ENCODE results near the gene PLEKHG4. TPM values are rescaled to one million over a fixed set of nuclear protein-coding genes. Genes with fewer than 3 reads are reported as not detected.

Gene PLEKHG4
- total and polyA plus RNA-seq, 9 of the 15 experiments (the other 6 are each of a cell fraction or from before 2014, with no cell fraction given): 3.7 to 36.8 (median 17.9) TPM

DNA sequence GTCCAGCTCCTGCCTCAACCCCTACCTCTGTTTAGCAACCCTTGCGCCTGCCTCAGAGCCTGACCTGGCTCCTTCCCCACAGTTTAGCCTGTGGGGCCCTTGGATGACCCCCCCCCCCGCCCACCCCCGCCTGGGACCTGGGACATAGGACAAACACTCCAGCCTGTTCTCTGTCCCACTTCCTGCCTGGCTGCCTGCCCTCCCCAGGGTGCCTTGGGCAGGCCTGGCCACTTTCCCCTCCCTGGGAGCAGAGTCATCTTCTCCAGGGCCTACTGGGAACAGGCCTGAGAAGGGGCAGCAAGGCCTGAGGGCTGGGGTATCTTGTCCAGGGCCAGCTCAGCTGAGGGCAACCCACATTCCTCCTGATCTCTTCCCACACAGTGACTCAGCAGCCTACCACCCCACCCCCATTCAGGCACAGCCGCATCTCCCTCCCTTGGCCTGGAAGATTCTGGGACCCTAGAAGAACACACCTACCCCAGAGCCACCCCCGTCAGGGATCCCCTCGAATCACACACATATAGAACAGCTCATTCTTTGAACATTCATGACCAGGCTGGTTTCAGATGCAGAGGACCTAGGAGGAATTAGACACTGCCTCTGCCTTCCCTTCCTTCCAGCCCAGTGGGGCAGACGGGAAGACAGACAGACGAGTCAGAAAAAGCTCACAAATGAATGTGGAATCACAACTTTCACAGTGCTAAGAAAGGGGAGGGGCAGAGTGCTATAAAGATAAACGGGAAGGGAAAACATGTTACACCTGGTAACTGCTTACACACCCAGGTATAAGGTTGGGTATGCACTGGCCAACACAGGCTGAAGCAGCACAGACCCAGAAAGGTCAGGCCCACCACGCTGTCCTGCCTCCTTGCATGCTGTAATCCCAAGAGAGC is 38.1 kb upstream of the PLEKHG4 start (continued):
- TF ChIP-seq, protein P1, sequence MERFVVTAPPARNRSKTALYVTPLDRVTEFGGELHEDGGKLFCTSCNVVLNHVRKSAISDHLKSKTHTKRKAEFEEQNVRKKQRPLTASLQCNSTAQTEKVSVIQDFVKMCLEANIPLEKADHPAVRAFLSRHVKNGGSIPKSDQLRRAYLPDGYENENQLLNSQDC (CRISPR knock-in tag; IDR thresholded peaks at IDR 0.05): no peak
- TF ChIP-seq ARHGAP35 (IDR thresholded peaks at IDR 0.05; ENCODE audit: partially characterized antibody): no peak
- TF ChIP-seq RFX1 (IDR thresholded peaks at IDR 0.05): no peak
- TF ChIP-seq IFI16 (CRISPR knock-in tag; IDR thresholded peaks at IDR 0.05): no peak
- TF ChIP-seq ZNF780A (CRISPR knock-in tag; IDR thresholded peaks at IDR 0.05): no peak
- no peak for TF ChIP-seq PTRF (tag; IDR thresholded peaks at IDR 0.05)
- TF ChIP-seq ILF3 (IDR thresholded peaks at IDR 0.05; ENCODE audit: borderline replicate concordance): no peak
- TF ChIP-seq SMAD3 (CRISPR knock-in tag; conservative IDR thresholded peaks at IDR 0.05): no peak
- TF ChIP-seq KLF10 (CRISPR knock-in tag; IDR thresholded peaks at IDR 0.05): no peak
- TF ChIP-seq BDP1 (IDR thresholded peaks at IDR 0.05; ENCODE audit: insufficient read depth, insufficient read length): no peak
- TF ChIP-seq ZNF354B (CRISPR knock-in tag; IDR thresholded peaks at IDR 0.05): no peak
- no peak for TF ChIP-seq ZNF778 (CRISPR knock-in tag; IDR thresholded peaks at IDR 0.05)
- TF ChIP-seq ZFX (CRISPR knock-in tag; IDR thresholded peaks at IDR 0.05): peak; percentile 62
- TF ChIP-seq TAF15 (IDR thresholded peaks at IDR 0.05; ENCODE audit: low read depth, low read length): no peak
- no peak for TF ChIP-seq MCM3 (IDR thresholded peaks at IDR 0.05)
- TF ChIP-seq PPARD (CRISPR knock-in tag; IDR thresholded peaks at IDR 0.05): no peak
- no peak for TF ChIP-seq BHLHE40 (IDR thresholded peaks at IDR 0.05; ENCODE audit: low read length)
- TF ChIP-seq SMAD2 (IDR thresholded peaks at IDR 0.05; ENCODE audit: low read depth, low read length): no peak
- no peak for TF ChIP-seq POLR2H (tag; IDR thresholded peaks at IDR 0.05; ENCODE audit: low read depth)
- no peak for TF ChIP-seq ZNF785 (CRISPR knock-in tag; IDR thresholded peaks at IDR 0.05)
- no peak for TF ChIP-seq RHOXF2B (CRISPR knock-in tag; conservative IDR thresholded peaks at IDR 0.05)
- TF ChIP-seq ZNF282 (CRISPR knock-in tag; IDR thresholded peaks at IDR 0.05): no peak
- no peak for TF ChIP-seq MYBL2 (IDR thresholded peaks at IDR 0.05; ENCODE audit: low read depth)
- TF ChIP-seq MYBL2 (CRISPR knock-in tag; IDR thresholded peaks at IDR 0.05; ENCODE audit: borderline replicate concordance): no peak
- TF ChIP-seq HCFC1 (IDR thresholded peaks at IDR 0.05; ENCODE audit: low read depth, low read length): no peak
- TF ChIP-seq GABPB2 (CRISPR knock-in tag; conservative IDR thresholded peaks at IDR 0.05): no peak
- no peak for TF ChIP-seq ZBTB17 (CRISPR knock-in tag; IDR thresholded peaks at IDR 0.05)
- TF ChIP-seq, protein P2, sequence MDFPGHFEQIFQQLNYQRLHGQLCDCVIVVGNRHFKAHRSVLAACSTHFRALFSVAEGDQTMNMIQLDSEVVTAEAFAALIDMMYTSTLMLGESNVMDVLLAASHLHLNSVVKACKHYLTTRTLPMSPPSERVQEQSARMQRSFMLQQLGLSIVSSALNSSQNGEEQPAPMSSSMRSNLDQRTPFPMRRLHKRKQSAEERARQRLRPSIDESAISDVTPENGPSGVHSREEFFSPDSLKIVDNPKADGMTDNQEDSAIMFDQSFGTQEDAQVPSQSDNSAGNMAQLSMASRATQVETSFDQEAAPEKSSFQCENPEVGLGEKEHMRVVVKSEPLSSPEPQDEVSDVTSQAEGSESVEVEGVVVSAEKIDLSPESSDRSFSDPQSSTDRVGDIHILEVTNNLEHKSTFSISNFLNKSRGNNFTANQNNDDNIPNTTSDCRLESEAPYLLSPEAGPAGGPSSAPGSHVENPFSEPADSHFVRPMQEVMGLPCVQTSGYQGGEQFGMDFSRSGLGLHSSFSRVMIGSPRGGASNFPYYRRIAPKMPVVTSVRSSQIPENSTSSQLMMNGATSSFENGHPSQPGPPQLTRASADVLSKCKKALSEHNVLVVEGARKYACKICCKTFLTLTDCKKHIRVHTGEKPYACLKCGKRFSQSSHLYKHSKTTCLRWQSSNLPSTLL (IDR thresholded peaks at IDR 0.05): no peak
- TF ChIP-seq DPF2 (IDR thresholded peaks at IDR 0.05): peak; percentile 81
- TF ChIP-seq, protein P3, sequence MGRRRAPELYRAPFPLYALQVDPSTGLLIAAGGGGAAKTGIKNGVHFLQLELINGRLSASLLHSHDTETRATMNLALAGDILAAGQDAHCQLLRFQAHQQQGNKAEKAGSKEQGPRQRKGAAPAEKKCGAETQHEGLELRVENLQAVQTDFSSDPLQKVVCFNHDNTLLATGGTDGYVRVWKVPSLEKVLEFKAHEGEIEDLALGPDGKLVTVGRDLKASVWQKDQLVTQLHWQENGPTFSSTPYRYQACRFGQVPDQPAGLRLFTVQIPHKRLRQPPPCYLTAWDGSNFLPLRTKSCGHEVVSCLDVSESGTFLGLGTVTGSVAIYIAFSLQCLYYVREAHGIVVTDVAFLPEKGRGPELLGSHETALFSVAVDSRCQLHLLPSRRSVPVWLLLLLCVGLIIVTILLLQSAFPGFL (CRISPR knock-in tag; IDR thresholded peaks at IDR 0.05): no peak
- no peak for TF ChIP-seq PHTF2 (CRISPR knock-in tag; IDR thresholded peaks at IDR 0.05)
